Measurements from ENCODE around the gene LMO1. TPM values are rescaled to one million over a fixed set of nuclear protein-coding genes. Genes with fewer than 3 reads are reported as not detected.

LMO1 gene
- total RNA-seq, 2 experiments from 2014 or later = not detected

- DNase-seq (no peak), ATAC-seq (ENCODE audit: low read depth) (no peak)
Measured at GRCh38 chr11:8294251-8294935, 30.7 kb upstream of the LMO1 start.

GRCh38 chr11:8293171-8293570 is 29.5 kb upstream of the LMO1 start:
- no peaks in the 10 kb centered on the region for H3K9me3 Mint-ChIP-seq
- no peaks in the 10 kb centered on the region for H3K4me1 Mint-ChIP-seq
- POLR2A ChIA-PET = no interaction called here
- no peak overlapping the region for H3K4me3 Mint-ChIP-seq
- no peak for DNase-seq
- H3K27me3 Mint-ChIP-seq = no peaks in the 10 kb centered on the region
- H3K27ac Mint-ChIP-seq = no peak overlapping the region
- no peaks in the 10 kb centered on the region for H3K36me3 Mint-ChIP-seq
- no peak for ATAC-seq (ENCODE audit: low read depth)

More at GRCh38 chr11:8294251-8294935, 30.7 kb upstream of the LMO1 start:
- Mint-ChIP-seq H3K27me3 (no peaks in the 10 kb centered on the region), H3K4me1 (no peaks in the 10 kb centered on the region), H3K36me3 (no peaks in the 10 kb centered on the region), H3K27ac (no peak overlapping the region), H3K4me3 (no peak overlapping the region), H3K9me3 (no peaks in the 10 kb centered on the region)
- POLR2A ChIA-PET = no interaction called here

- no peaks in the 10 kb centered on the region for H3K4me1 Mint-ChIP-seq
- no peaks in the 10 kb centered on the region for H3K36me3 Mint-ChIP-seq
- H3K9me3 Mint-ChIP-seq = no peaks in the 10 kb centered on the region
- POLR2A ChIA-PET = no interaction called here
- no peak for ATAC-seq (ENCODE audit: low read depth)
- no peak overlapping the region for H3K4me3 Mint-ChIP-seq
- no peak for DNase-seq
- no peak overlapping the region for H3K27ac Mint-ChIP-seq
- H3K27me3 Mint-ChIP-seq = no peaks in the 10 kb centered on the region
Measured at GRCh38 chr11:8292351-8292750, 28.7 kb upstream of the LMO1 start.

- ATAC-seq (ENCODE audit: low read depth) = no peak
Measured at GRCh38 chr11:8291421-8292350, 28.0 kb upstream of the LMO1 start.

GRCh38 chr11:8290081-8290810 is 26.6 kb upstream of the LMO1 start:
- Mint-ChIP-seq H3K27ac (peak overlapping the region; percentile 26), H3K27me3 (peaks cover 3% of the 10 kb centered on the region), H3K36me3 (no peaks in the 10 kb centered on the region), H3K4me3 (no peak overlapping the region), H3K4me1 (no peaks in the 10 kb centered on the region), H3K9me3 (no peaks in the 10 kb centered on the region)
- no peak for DNase-seq
- no peak for ATAC-seq (ENCODE audit: low read depth)
- POLR2A ChIA-PET = no interaction called here

More at GRCh38 chr11:8291421-8292350, 28.0 kb upstream of the LMO1 start:
- H3K9me3 Mint-ChIP-seq = no peaks in the 10 kb centered on the region
- no peak overlapping the region for H3K27ac Mint-ChIP-seq
- POLR2A ChIA-PET = no interaction called here
- H3K27me3 Mint-ChIP-seq = peaks cover 3% of the 10 kb centered on the region
- DNase-seq = no peak
- H3K4me3 Mint-ChIP-seq = no peak overlapping the region
- no peaks in the 10 kb centered on the region for H3K36me3 Mint-ChIP-seq
- no peaks in the 10 kb centered on the region for H3K4me1 Mint-ChIP-seq

GRCh38 chr11:8289492-8289918 is 25.8 kb upstream of the LMO1 start:
- no peak for DNase-seq
- Mint-ChIP-seq H3K27ac (no peak overlapping the region), H3K27me3 (peaks cover 7% of the 10 kb centered on the region), H3K4me1 (no peaks in the 10 kb centered on the region), H3K9me3 (no peaks in the 10 kb centered on the region), H3K36me3 (no peaks in the 10 kb centered on the region), H3K4me3 (no peak overlapping the region)
- POLR2A ChIA-PET = no interaction called here
- ATAC-seq (ENCODE audit: low read depth) = no peak

GRCh38 chr11:8288824-8289491 is 25.3 kb upstream of the LMO1 start:
- no peaks in the 10 kb centered on the region for H3K9me3 Mint-ChIP-seq
- H3K27ac Mint-ChIP-seq = no peak overlapping the region
- no peak for DNase-seq
- no peak for ATAC-seq (ENCODE audit: low read depth)
- H3K36me3 Mint-ChIP-seq = no peaks in the 10 kb centered on the region
- no peaks in the 10 kb centered on the region for H3K4me1 Mint-ChIP-seq
- H3K27me3 Mint-ChIP-seq = peaks cover 12% of the 10 kb centered on the region
- no peak overlapping the region for H3K4me3 Mint-ChIP-seq
- POLR2A ChIA-PET = no interaction called here

GRCh38 chr11:8288166-8288772 is 24.6 kb upstream of the LMO1 start:
- ATAC-seq (ENCODE audit: low read depth) = no peak
- H3K4me1 Mint-ChIP-seq = no peaks in the 10 kb centered on the region
- no peak for DNase-seq
- no peaks in the 10 kb centered on the region for H3K36me3 Mint-ChIP-seq
- no peaks in the 10 kb centered on the region for H3K9me3 Mint-ChIP-seq
- H3K4me3 Mint-ChIP-seq = no peak overlapping the region
- peaks cover 12% of the 10 kb centered on the region for H3K27me3 Mint-ChIP-seq
- POLR2A ChIA-PET = no interaction called here
- H3K27ac Mint-ChIP-seq = no peak overlapping the region

GRCh38 chr11:8287703-8288102 is 24.0 kb upstream of the LMO1 start:
- peaks cover 12% of the 10 kb centered on the region for H3K27me3 Mint-ChIP-seq
- DNase-seq = no peak
- no peaks in the 10 kb centered on the region for H3K9me3 Mint-ChIP-seq
- H3K4me1 Mint-ChIP-seq = no peaks in the 10 kb centered on the region
- no peak for ATAC-seq (ENCODE audit: low read depth)
- H3K27ac Mint-ChIP-seq = no peak overlapping the region
- no peaks in the 10 kb centered on the region for H3K36me3 Mint-ChIP-seq
- POLR2A ChIA-PET = no interaction called here
- H3K4me3 Mint-ChIP-seq = no peak overlapping the region

- POLR2A ChIA-PET = no interaction called here
- no peaks in the 10 kb centered on the region for H3K36me3 Mint-ChIP-seq
- no peaks in the 10 kb centered on the region for H3K9me3 Mint-ChIP-seq
- no peak for ATAC-seq (ENCODE audit: low read depth)
- H3K4me3 Mint-ChIP-seq = no peak overlapping the region
- no peaks in the 10 kb centered on the region for H3K4me1 Mint-ChIP-seq
- no peak for DNase-seq
- no peak overlapping the region for H3K27ac Mint-ChIP-seq
- peaks cover 12% of the 10 kb centered on the region for H3K27me3 Mint-ChIP-seq
Measured at GRCh38 chr11:8287297-8287696, 23.6 kb upstream of the LMO1 start.

- Mint-ChIP-seq H3K27me3 (peaks cover 12% of the 10 kb centered on the region), H3K9me3 (no peaks in the 10 kb centered on the region), H3K4me1 (no peaks in the 10 kb centered on the region), H3K4me3 (no peak overlapping the region), H3K36me3 (no peaks in the 10 kb centered on the region), H3K27ac (no peak overlapping the region)
- ATAC-seq (ENCODE audit: low read depth) (no peak), DNase-seq (no peak)
- POLR2A ChIA-PET = no interaction called here
Measured at GRCh38 chr11:8286886-8287285, 23.2 kb upstream of the LMO1 start.

GRCh38 chr11:8285796-8286195 is 22.1 kb upstream of the LMO1 start:
- DNase-seq = no peak
- H3K4me3 Mint-ChIP-seq = no peak overlapping the region

GRCh38 chr11:8285228-8285627 is 21.6 kb upstream of the LMO1 start:
- POLR2A ChIA-PET = no interaction called here

More at GRCh38 chr11:8285796-8286195, 22.1 kb upstream of the LMO1 start:
- POLR2A ChIA-PET = no interaction called here
- ATAC-seq (ENCODE audit: low read depth) = no peak
- H3K9me3 Mint-ChIP-seq = no peaks in the 10 kb centered on the region
- no peaks in the 10 kb centered on the region for H3K4me1 Mint-ChIP-seq
- peaks cover 14% of the 10 kb centered on the region for H3K27me3 Mint-ChIP-seq
- no peak overlapping the region for H3K27ac Mint-ChIP-seq
- H3K36me3 Mint-ChIP-seq = no peaks in the 10 kb centered on the region

More at GRCh38 chr11:8285228-8285627, 21.6 kb upstream of the LMO1 start:
- no peak overlapping the region for H3K27ac Mint-ChIP-seq
- H3K4me1 Mint-ChIP-seq = no peaks in the 10 kb centered on the region
- ATAC-seq (ENCODE audit: low read depth) (no peak), DNase-seq (no peak)
- peaks cover 17% of the 10 kb centered on the region for H3K27me3 Mint-ChIP-seq
- H3K4me3 Mint-ChIP-seq = no peak overlapping the region
- H3K36me3 Mint-ChIP-seq = no peaks in the 10 kb centered on the region
- no peaks in the 10 kb centered on the region for H3K9me3 Mint-ChIP-seq
